GM18502 (cell line): Measurements from ENCODE around the gene PRRC2B.
"Not testable (repeated sequence)": the region's sequence is repeated elsewhere in the genome, so short reads cannot be mapped to it uniquely, and the experiment has no call there.

Experiments used
- ATAC-seq: cut with Tn5 transposase; IDR thresholded peaks from one replicate; pipeline ENCODE4 v1.9.1; 2021; ENCODE audit warnings: mild to moderate bottlenecking; ENCODE audit not compliant: unreplicated experiment, poor library complexity

The PRRC2B gene

GRCh38 chr9:131503626-131504465 is 110.0 kb downstream of the PRRC2B start:
- no peak for ATAC-seq

- no peak for ATAC-seq
These were observed 111.1 kb downstream of the PRRC2B start for GRCh38 chr9:131505012-131505411.

GRCh38 chr9:131511416-131511815 is 117.5 kb downstream of the PRRC2B start:
- ATAC-seq: no peak

- ATAC-seq: no peak
These were observed 118.0 kb downstream of the PRRC2B start for GRCh38 chr9:131511880-131512279.

- no peak for ATAC-seq
These were observed 119.3 kb downstream of the PRRC2B start for GRCh38 chr9:131513177-131513576.

GRCh38 chr9:131515559-131516031 is 121.7 kb downstream of the PRRC2B start:
- not testable (repeated sequence) for ATAC-seq

GRCh38 chr9:131516100-131516499 is 122.2 kb downstream of the PRRC2B start:
- ATAC-seq: no peak

GRCh38 chr9:131516930-131517329 is 123.0 kb downstream of the PRRC2B start:
- ATAC-seq: no peak

GRCh38 chr9:131517761-131518190 is 123.9 kb downstream of the PRRC2B start:
- no peak for ATAC-seq

GRCh38 chr9:131518553-131518952 is 124.7 kb downstream of the PRRC2B start:
- no peak for ATAC-seq

- no peak for ATAC-seq
These were observed 126.6 kb downstream of the PRRC2B start for GRCh38 chr9:131520503-131520902.

GRCh38 chr9:131521203-131521602 is 127.3 kb downstream of the PRRC2B start:
- ATAC-seq: no peak

GRCh38 chr9:131521822-131522221 is 127.9 kb downstream of the PRRC2B start:
- no peak for ATAC-seq

GRCh38 chr9:131522257-131523085 is 128.6 kb downstream of the PRRC2B start:
- no peak for ATAC-seq

GRCh38 chr9:131523086-131523388 is 129.2 kb downstream of the PRRC2B start:
- ATAC-seq: no peak

GRCh38 chr9:131523451-131524435 is 129.9 kb downstream of the PRRC2B start:
- ATAC-seq: no peak

- ATAC-seq: no peak
These were observed 130.9 kb downstream of the PRRC2B start for GRCh38 chr9:131524665-131525315.

- ATAC-seq: no peak
These were observed 132.0 kb downstream of the PRRC2B start for GRCh38 chr9:131525643-131526565.

GRCh38 chr9:131528186-131528585 is 134.3 kb downstream of the PRRC2B start:
- ATAC-seq: no peak
